GM12891 (cell line): ENCODE data around the gene PGLYRP1.

Experiments used
- PAX5 ChIP-seq: IDR thresholded peaks from 2 replicates; pipeline ENCODE4 v1.6.1; 2011; ENCODE audit warnings: low read length, moderate library complexity, mild to moderate bottlenecking; ENCODE audit not compliant: insufficient read depth, severe bottlenecking
- POLR2A ChIP-seq: IDR thresholded peaks from 2 replicates; pipeline ENCODE4 v1.6.1; 2011; ENCODE audit warnings: low read depth, low read length, control low read depth
- POLR2AphosphoS5 ChIP-seq: IDR thresholded peaks from 2 replicates; pipeline ENCODE4 v1.6.1; 2011; ENCODE audit warnings: low read depth, low read length, control low read depth

DNA sequence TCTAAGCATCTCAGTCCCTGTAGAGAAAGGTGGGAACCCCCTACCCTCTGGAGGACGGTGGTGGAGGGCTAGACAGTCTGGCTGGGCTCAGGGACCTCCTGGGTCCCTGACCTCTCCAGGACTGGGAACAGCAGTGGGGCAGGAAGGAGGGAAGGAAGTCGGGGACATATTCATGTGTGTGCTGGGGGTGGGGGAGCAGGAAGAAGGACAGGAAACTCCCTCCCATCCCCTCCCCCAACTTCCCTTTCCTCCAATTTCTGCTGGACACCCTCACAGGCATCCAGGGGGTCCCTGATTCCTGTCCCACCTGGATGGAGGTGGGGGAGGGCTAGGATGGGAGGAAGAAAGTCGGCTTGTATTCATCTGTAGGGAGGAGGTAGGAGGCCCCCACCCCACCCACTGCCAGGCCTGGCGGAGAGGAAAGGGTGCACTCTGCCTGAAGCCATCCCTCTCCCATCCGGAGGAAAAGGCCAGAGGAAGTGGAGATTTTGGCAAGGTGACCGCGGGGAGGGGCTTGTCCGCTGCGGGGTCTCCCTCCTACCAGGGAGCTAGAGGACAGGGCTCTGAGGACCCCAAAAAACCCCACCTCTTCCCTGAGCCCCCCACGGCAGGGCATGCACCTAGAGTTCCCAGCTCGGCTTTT is 51.5 kb downstream of the PGLYRP1 start:
- TF ChIP-seq POLR2AphosphoS5 (no peak), POLR2A (no peak), PAX5 (no peak)
